LNCAP (cell line): ENCODE results near the gene XRCC4.

Source experiments
- CTCF ChIP-seq: fragments of 450-650 bp; IDR thresholded peaks from 2 replicates; pipeline ENCODE4 v1.5.1; 2017; ENCODE audit warnings: mild to moderate bottlenecking

The XRCC4 gene

GRCh38 chr5:83058726-83059125, 18.6 kb upstream of the XRCC4 start:
- TF ChIP-seq CTCF, result no peak

DNA sequence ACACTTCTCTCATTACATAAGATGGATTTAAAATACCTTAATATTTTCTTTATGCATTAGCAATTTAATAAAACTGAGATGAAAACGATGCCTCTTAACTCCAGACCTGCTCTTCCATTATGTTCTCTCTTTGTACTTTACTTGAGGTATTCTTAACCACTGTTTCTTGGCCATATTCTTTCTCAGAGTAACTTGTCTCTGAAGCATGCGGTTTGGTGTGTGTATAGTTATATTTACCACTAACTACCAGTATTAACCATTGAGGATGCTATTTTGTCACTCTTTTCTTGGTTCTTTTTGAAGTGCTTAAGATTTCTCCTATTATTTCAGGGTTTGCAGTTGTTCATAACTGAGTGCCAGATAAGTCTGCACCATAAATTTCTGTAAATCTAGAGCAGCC, 18.0 kb upstream of the XRCC4 start:
- no peak for TF ChIP-seq CTCF

GRCh38 chr5:83066548-83067110, 10.7 kb upstream of the XRCC4 start:
- TF ChIP-seq CTCF, result no peak

DNA sequence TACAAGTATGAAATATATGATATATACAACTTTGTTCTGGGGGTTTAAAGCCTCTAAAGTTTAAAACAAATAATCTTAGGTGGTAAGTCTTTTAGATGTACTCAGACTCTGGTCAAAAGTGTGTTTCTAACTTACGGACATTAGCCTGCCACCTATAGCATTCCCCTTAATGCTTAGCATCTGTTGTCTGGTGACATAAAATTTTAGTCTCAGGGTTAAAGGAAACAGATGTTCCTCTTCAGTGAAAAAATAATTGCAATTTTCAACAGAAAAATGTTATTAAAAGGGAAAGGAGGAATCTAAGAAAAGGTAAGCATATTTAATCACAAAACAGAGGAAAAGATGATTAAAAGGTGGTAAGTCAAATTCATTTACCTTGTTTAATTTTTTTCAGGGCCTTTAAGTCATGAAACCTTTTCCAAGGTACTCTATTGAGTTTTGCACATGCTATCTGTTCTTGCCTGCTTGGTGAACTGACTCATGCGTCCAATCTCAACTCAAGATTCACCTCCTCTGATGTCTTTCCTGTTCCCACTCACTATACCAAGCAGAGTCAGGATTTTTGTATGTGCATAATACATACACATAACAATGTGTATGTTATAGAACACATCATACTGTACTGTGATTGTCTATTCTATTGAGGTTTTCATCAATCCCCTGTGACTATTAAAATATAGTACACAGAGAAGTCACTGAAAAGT, 8.1 kb upstream of the XRCC4 start:
- no peak for TF ChIP-seq CTCF

GRCh38 chr5:83071286-83072051, 5.9 kb upstream of the XRCC4 start:
- no peak for TF ChIP-seq CTCF

- TF ChIP-seq CTCF, result no peak
These were observed 4.4 kb upstream of the XRCC4 start for GRCh38 chr5:83072966-83073365.

- no peak for TF ChIP-seq CTCF
These were observed 415 bp downstream of the XRCC4 start for GRCh38 chr5:83077662-83078261.
